Osteoblast (primary cell): Measurements from ENCODE around the gene CIROP. TPM values are rescaled to one million over a fixed set of nuclear protein-coding genes. Genes with fewer than 3 reads are reported as not detected.
A peak's percentile ranks its signal among the peaks of the same experiment; 100 is the strongest.

Experiments used
- DNase-seq: peaks from one replicate; pipeline ENCODE4 v3.0.0; 2011; ENCODE audit warnings: low spot score, mixed read lengths; ENCODE audit not compliant: insufficient read length; ENCODE audit errors: missing footprints
- H2AFZ ChIP-seq: 2 replicates; pipeline ENCODE4 v1.6.0; 2011; ENCODE audit warnings: mild to moderate bottlenecking, low read length
- H3K27ac ChIP-seq: 2 replicates; pipeline ENCODE4 v1.5.1; 2011; ENCODE audit warnings: mild to moderate bottlenecking, low read depth, low read length, moderate library complexity
- H3K27me3 ChIP-seq: 2 replicates; pipeline ENCODE4 v1.6.0; 2012; ENCODE audit warnings: mild to moderate bottlenecking, control low read depth, inconsistent platforms, low read length, moderate library complexity; ENCODE audit not compliant: insufficient read depth
- H3K36me3 ChIP-seq: 2 replicates; pipeline ENCODE4 v1.5.1; 2011; ENCODE audit warnings: mild to moderate bottlenecking, low read length, control low read depth, moderate library complexity; ENCODE audit not compliant: insufficient read depth
- H3K4me1 ChIP-seq: 2 replicates; pipeline ENCODE4 v1.5.1; 2011; ENCODE audit warnings: mild to moderate bottlenecking, low read length, control low read depth, moderate library complexity; ENCODE audit not compliant: insufficient read depth
- H3K4me2 ChIP-seq: 2 replicates; pipeline ENCODE4 v1.6.0; 2011; ENCODE audit warnings: mild to moderate bottlenecking, low read length; ENCODE audit not compliant: insufficient read depth
- H3K4me3 ChIP-seq: fragments of 200-600 bp; sonication (generic); 3 replicates; pipeline ENCODE4 v1.5.1; 2012; ENCODE audit warnings: mild to moderate bottlenecking, low read length, inconsistent platforms; ENCODE audit not compliant: insufficient read depth
- H3K79me2 ChIP-seq: 2 replicates; pipeline ENCODE4 v1.6.0; 2012; ENCODE audit warnings: mild to moderate bottlenecking, low read length, control low read depth, inconsistent platforms; ENCODE audit not compliant: insufficient read depth
- H3K9me3 ChIP-seq: 2 replicates; pipeline ENCODE4 v1.5.1; 2011; ENCODE audit warnings: low read depth, low read length, control low read depth
- H4K20me1 ChIP-seq: 2 replicates; pipeline ENCODE4 v1.6.0; 2012; ENCODE audit warnings: mild to moderate bottlenecking, low read length, control low read depth; ENCODE audit not compliant: insufficient read depth
- total RNA-seq: library from RNA; depleted of rRNA; stranded (reverse); fragments of >200 nt; gene quantifications from 2 replicates; pipeline ENCODE4 v1.2.3, GENCODE V29; 2012
- TF ChIP-seq, protein P1 (sequence below): IDR thresholded peaks from 2 replicates; pipeline ENCODE4 v1.5.1; 2011; ENCODE audit warnings: mild to moderate bottlenecking, low read depth, low read length, moderate library complexity; ENCODE audit errors: extremely low read depth

Gene CIROP
- total RNA-seq, 1 donor, result not detected

GRCh38 chr14:23052671-23053070, 52.1 kb downstream of the CIROP start:
- H3K4me1 ChIP-seq, result peaks cover 10% of the 10 kb centered on the region
- H3K4me3 ChIP-seq, result no peak overlapping the region
- H3K27ac ChIP-seq, result no peak overlapping the region
- no peak overlapping the region for H3K4me2 ChIP-seq
- H3K9me3 ChIP-seq, result no peaks in the 10 kb centered on the region
- H3K36me3 ChIP-seq, result no peaks in the 10 kb centered on the region
- DNase-seq, result no peak
- no peaks in the 10 kb centered on the region for H3K79me2 ChIP-seq
- H2AFZ ChIP-seq, result no peak overlapping the region
- no peaks in the 10 kb centered on the region for H3K27me3 ChIP-seq
- TF ChIP-seq, protein P1, sequence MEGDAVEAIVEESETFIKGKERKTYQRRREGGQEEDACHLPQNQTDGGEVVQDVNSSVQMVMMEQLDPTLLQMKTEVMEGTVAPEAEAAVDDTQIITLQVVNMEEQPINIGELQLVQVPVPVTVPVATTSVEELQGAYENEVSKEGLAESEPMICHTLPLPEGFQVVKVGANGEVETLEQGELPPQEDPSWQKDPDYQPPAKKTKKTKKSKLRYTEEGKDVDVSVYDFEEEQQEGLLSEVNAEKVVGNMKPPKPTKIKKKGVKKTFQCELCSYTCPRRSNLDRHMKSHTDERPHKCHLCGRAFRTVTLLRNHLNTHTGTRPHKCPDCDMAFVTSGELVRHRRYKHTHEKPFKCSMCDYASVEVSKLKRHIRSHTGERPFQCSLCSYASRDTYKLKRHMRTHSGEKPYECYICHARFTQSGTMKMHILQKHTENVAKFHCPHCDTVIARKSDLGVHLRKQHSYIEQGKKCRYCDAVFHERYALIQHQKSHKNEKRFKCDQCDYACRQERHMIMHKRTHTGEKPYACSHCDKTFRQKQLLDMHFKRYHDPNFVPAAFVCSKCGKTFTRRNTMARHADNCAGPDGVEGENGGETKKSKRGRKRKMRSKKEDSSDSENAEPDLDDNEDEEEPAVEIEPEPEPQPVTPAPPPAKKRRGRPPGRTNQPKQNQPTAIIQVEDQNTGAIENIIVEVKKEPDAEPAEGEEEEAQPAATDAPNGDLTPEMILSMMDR, result no peak
- H4K20me1 ChIP-seq, result no peaks in the 10 kb centered on the region

GRCh38 chr14:23052182-23052623, 52.6 kb downstream of the CIROP start:
- H3K36me3 ChIP-seq, result no peaks in the 10 kb centered on the region
- peak; percentile 92 for DNase-seq
- peaks cover 10% of the 10 kb centered on the region for H3K4me1 ChIP-seq
- H3K4me3 ChIP-seq, result no peak overlapping the region
- no peak overlapping the region for H2AFZ ChIP-seq
- no peak overlapping the region for H3K4me2 ChIP-seq
- H3K79me2 ChIP-seq, result no peaks in the 10 kb centered on the region
- TF ChIP-seq, protein P1, result peak; percentile 38
- no peaks in the 10 kb centered on the region for H3K27me3 ChIP-seq
- H4K20me1 ChIP-seq, result no peaks in the 10 kb centered on the region
- no peaks in the 10 kb centered on the region for H3K9me3 ChIP-seq
- no peak overlapping the region for H3K27ac ChIP-seq

GRCh38 chr14:23051141-23052057, 53.4 kb downstream of the CIROP start:
- TF ChIP-seq, protein P1, result no peak
- Histone ChIP-seq H3K79me2 (no peaks in the 10 kb centered on the region), H4K20me1 (no peaks in the 10 kb centered on the region), H3K27ac (no peak overlapping the region), H3K9me3 (no peaks in the 10 kb centered on the region), H3K27me3 (no peaks in the 10 kb centered on the region), H3K36me3 (no peaks in the 10 kb centered on the region), H2AFZ (no peak overlapping the region), H3K4me1 (peaks cover 2% of the 10 kb centered on the region), H3K4me2 (no peak overlapping the region), H3K4me3 (no peak overlapping the region)
- peak; percentile 62 for DNase-seq

Other genes starting within 250 kb of the CIROP start
- gene LRP10, start 233.2 kb downstream of the CIROP start, total RNA-seq, result 147 and 164 TPM in 2 replicates
- gene REM2, start 221.8 kb downstream of the CIROP start, total RNA-seq, result 0.29 and 0.36 TPM in 2 replicates
- 79.0 and 98.1 TPM in 2 replicates for gene RBM23, start 185.8 kb downstream of the CIROP start, total RNA-seq
- 49.2 and 56.3 TPM in 2 replicates for gene PRMT5, start 175.6 kb downstream of the CIROP start, total RNA-seq
- gene HAUS4, start 147.9 kb downstream of the CIROP start, total RNA-seq, result 43.4 and 46.9 TPM in 2 replicates
- 63.9 and 74.9 TPM in 2 replicates for gene AJUBA, start 122.4 kb downstream of the CIROP start, total RNA-seq
- 12.4 and 15.9 TPM in 2 replicates for gene C14orf93, start 94.8 kb downstream of the CIROP start, total RNA-seq
- gene PSMB5, start 70.1 kb downstream of the CIROP start, total RNA-seq, result 162 and 164 TPM in 2 replicates
- gene PSMB11, start 62.8 kb downstream of the CIROP start, total RNA-seq, result not detected in 2 replicates
- 3.3 and 3.5 TPM in 2 replicates for gene CDH24, start 47.5 kb downstream of the CIROP start, total RNA-seq
- 90.5 and 103 TPM in 2 replicates for gene ACIN1, start 9.9 kb downstream of the CIROP start, total RNA-seq
- gene C14orf119, start 9.5 kb downstream of the CIROP start, total RNA-seq, result 41.5 and 43.1 TPM in 2 replicates
- not detected in 2 replicates for gene CEBPE, start 14.3 kb upstream of the CIROP start, total RNA-seq
- 4.3 and 10.9 TPM in 2 replicates for gene SLC7A8, start 78.7 kb upstream of the CIROP start, total RNA-seq
- not detected in 2 replicates for gene RNF212B, start 132.9 kb upstream of the CIROP start, total RNA-seq
- 5.4 and 8.0 TPM in 2 replicates for gene HOMEZ, start 181.1 kb upstream of the CIROP start, total RNA-seq
- gene PPP1R3E, start 197.9 kb upstream of the CIROP start, total RNA-seq, result 7.6 and 9.1 TPM in 2 replicates
- 19.5 and 21.2 TPM in 2 replicates for gene BCL2L2, start 201.8 kb upstream of the CIROP start, total RNA-seq
- 42.3 and 51.9 TPM in 2 replicates for gene PABPN1, start 216.5 kb upstream of the CIROP start, total RNA-seq
- 18.1 and 19.7 TPM in 2 replicates for gene SLC22A17, start 247.9 kb upstream of the CIROP start, total RNA-seq